Epithelial cell of prostate (primary cell): ENCODE measurements around the gene FAM72A.
"Not testable (repeated sequence)": the region's sequence is repeated elsewhere in the genome, so short reads cannot be mapped to it uniquely, and the experiment has no call there.

ENCODE experiments used
- DNase-seq: peaks from one replicate; pipeline ENCODE4 v3.0.0-alpha.2; 2011; ENCODE audit warnings: low read depth, low spot score
- H3K27ac ChIP-seq: fragments of 450-650 bp; 2 replicates; pipeline ENCODE4 v1.5.1; 2017; ENCODE audit warnings: mild to moderate bottlenecking

The FAM72A gene

GRCh38 chr1:206202789-206203363 is at the start of gene FAM72A:
Gene FAM72A (minus strand): TSS chr1:206202839. CDS start chr1:206202025, 814 bp downstream.
- not testable (repeated sequence) for H3K27ac ChIP-seq
- DNase-seq: peak; percentile 98

- not testable (repeated sequence) for DNase-seq, H3K27ac ChIP-seq
Measured at GRCh38 chr1:206250953-206251681, 48.5 kb upstream of the FAM72A start.

GRCh38 chr1:206246129-206246886 is 43.7 kb upstream of the FAM72A start:
- not testable (repeated sequence) for H3K27ac ChIP-seq, DNase-seq

- not testable (repeated sequence) for H3K27ac ChIP-seq, DNase-seq
Measured at GRCh38 chr1:206245479-206245878, 42.8 kb upstream of the FAM72A start.

- H3K27ac ChIP-seq, DNase-seq: not testable (repeated sequence)
Measured at GRCh38 chr1:206243335-206243734, 40.7 kb upstream of the FAM72A start.

- not testable (repeated sequence) for DNase-seq, H3K27ac ChIP-seq
Measured at GRCh38 chr1:206240288-206240687, 37.6 kb upstream of the FAM72A start.

- H3K27ac ChIP-seq, DNase-seq: not testable (repeated sequence)
Measured at GRCh38 chr1:206235190-206235589, 32.6 kb upstream of the FAM72A start.

- DNase-seq, H3K27ac ChIP-seq: not testable (repeated sequence)
Measured at GRCh38 chr1:206234189-206234916, 31.7 kb upstream of the FAM72A start.

- DNase-seq, H3K27ac ChIP-seq: not testable (repeated sequence)
Measured at GRCh38 chr1:206232970-206233645, 30.5 kb upstream of the FAM72A start.

- not testable (repeated sequence) for H3K27ac ChIP-seq, DNase-seq
Measured at GRCh38 chr1:206231989-206232388, 29.4 kb upstream of the FAM72A start.

GRCh38 chr1:206229286-206229685 is 26.6 kb upstream of the FAM72A start:
- H3K27ac ChIP-seq, DNase-seq: not testable (repeated sequence)

GRCh38 chr1:206226886-206227285 is 24.2 kb upstream of the FAM72A start:
- not testable (repeated sequence) for DNase-seq, H3K27ac ChIP-seq

GRCh38 chr1:206225386-206225785 is 22.7 kb upstream of the FAM72A start:
- not testable (repeated sequence) for H3K27ac ChIP-seq, DNase-seq

GRCh38 chr1:206224190-206224776 is 21.6 kb upstream of the FAM72A start:
- not testable (repeated sequence) for DNase-seq, H3K27ac ChIP-seq

GRCh38 chr1:206221585-206221984 is 18.9 kb upstream of the FAM72A start:
- H3K27ac ChIP-seq, DNase-seq: not testable (repeated sequence)

GRCh38 chr1:206220332-206221000 is 17.8 kb upstream of the FAM72A start:
- H3K27ac ChIP-seq, DNase-seq: not testable (repeated sequence)

- DNase-seq, H3K27ac ChIP-seq: not testable (repeated sequence)
Measured at GRCh38 chr1:206219514-206220331, 17.1 kb upstream of the FAM72A start.

- not testable (repeated sequence) for H3K27ac ChIP-seq, DNase-seq
Measured at GRCh38 chr1:206218765-206219164, 16.1 kb upstream of the FAM72A start.
